ENCODE results near the gene CCDC167. TPM values are rescaled to one million over a fixed set of nuclear protein-coding genes. Genes with fewer than 3 reads are reported as not detected.

CCDC167 gene
- total RNA-seq, 2 donors from 2014 or later: 46.0 to 54.8 TPM

GRCh38 chr6:37486121-37486839 lies 13.4 kb downstream of the CCDC167 start:
- ATAC-seq: no peak
- H3K27me3 Mint-ChIP-seq: no peaks in the 10 kb centered on the region
- DNase-seq (ENCODE audit: low spot score): peak; percentile 8
- H3K4me3 Mint-ChIP-seq: no peak overlapping the region
- H3K36me3 Mint-ChIP-seq: peaks cover 5% of the 10 kb centered on the region
- no peak overlapping the region for H3K27ac Mint-ChIP-seq
- H3K4me1 Mint-ChIP-seq (ENCODE audit: low read depth in 2 of 2): peaks cover 22 to 24% of the 10 kb centered on the region in 2 donors
- no peaks in the 10 kb centered on the region for H3K9me3 Mint-ChIP-seq

- DNase-seq (ENCODE audit: low spot score) (peak; percentile 54), ATAC-seq (no peak)
- no peak overlapping the region for H3K4me3 Mint-ChIP-seq
- H3K4me1 Mint-ChIP-seq (ENCODE audit: low read depth in 2 of 2): peaks cover 20 to 22% of the 10 kb centered on the region in 2 donors
- H3K27ac Mint-ChIP-seq: no peak overlapping the region
- H3K36me3 Mint-ChIP-seq: peaks cover 5% of the 10 kb centered on the region
- H3K27me3 Mint-ChIP-seq: no peaks in the 10 kb centered on the region
- H3K9me3 Mint-ChIP-seq: no peaks in the 10 kb centered on the region
Observed at GRCh38 chr6:37485291-37485702, 14.4 kb downstream of the CCDC167 start.

- H3K36me3 Mint-ChIP-seq: peaks cover 5% of the 10 kb centered on the region
- ATAC-seq (no peak), DNase-seq (ENCODE audit: low spot score) (peak; percentile 41)
- H3K4me3 Mint-ChIP-seq: no peak overlapping the region
- peaks cover 14 to 17% of the 10 kb centered on the region in 2 donors for H3K4me1 Mint-ChIP-seq (ENCODE audit: low read depth in 2 of 2)
- H3K27me3 Mint-ChIP-seq: no peaks in the 10 kb centered on the region
- H3K27ac Mint-ChIP-seq: no peak overlapping the region
- H3K9me3 Mint-ChIP-seq: no peaks in the 10 kb centered on the region
Observed at GRCh38 chr6:37484786-37485170, 14.9 kb downstream of the CCDC167 start.

- H3K4me1 Mint-ChIP-seq (ENCODE audit: low read depth in 2 of 2): peaks cover 12 to 13% of the 10 kb centered on the region in 2 donors
- H3K27me3 Mint-ChIP-seq: no peaks in the 10 kb centered on the region
- DNase-seq (ENCODE audit: low spot score) (peak; percentile 67), ATAC-seq (peak; percentile 76 to 81)
- H3K4me3 Mint-ChIP-seq: no peak overlapping the region
- H3K36me3 Mint-ChIP-seq: peaks cover 5% of the 10 kb centered on the region
- no peaks in the 10 kb centered on the region for H3K9me3 Mint-ChIP-seq
- no peak overlapping the region for H3K27ac Mint-ChIP-seq
Observed at GRCh38 chr6:37483917-37484785, 15.5 kb downstream of the CCDC167 start.

GRCh38 chr6:37483252-37483901 lies 16.3 kb downstream of the CCDC167 start:
- Mint-ChIP-seq H3K4me3 (no peak overlapping the region), H3K27me3 (no peaks in the 10 kb centered on the region), H3K27ac (peak overlapping the region in 1 of 2 donors; percentile 39), H3K4me1 (ENCODE audit: low read depth in 2 of 2) (peaks cover 6 to 7% of the 10 kb centered on the region in 2 donors), H3K36me3 (peaks cover 5% of the 10 kb centered on the region), H3K9me3 (no peaks in the 10 kb centered on the region)
- DNase-seq (ENCODE audit: low spot score) (no peak), ATAC-seq (no peak)

GRCh38 chr6:37482606-37483251 lies 17.0 kb downstream of the CCDC167 start:
- peak; percentile 31 for DNase-seq (ENCODE audit: low spot score)
- no peaks in the 10 kb centered on the region for H3K9me3 Mint-ChIP-seq
- no peaks in the 10 kb centered on the region for H3K27me3 Mint-ChIP-seq
- H3K4me1 Mint-ChIP-seq (ENCODE audit: low read depth in 2 of 2): peaks cover 0 to under 1% of the 10 kb centered on the region in 2 donors
- H3K27ac Mint-ChIP-seq: peak overlapping the region in 1 of 2 donors; percentile 39
- no peak for ATAC-seq
- no peak overlapping the region for H3K4me3 Mint-ChIP-seq
- peaks cover 5% of the 10 kb centered on the region for H3K36me3 Mint-ChIP-seq

GRCh38 chr6:37481711-37482605 lies 17.7 kb downstream of the CCDC167 start:
- Mint-ChIP-seq H3K4me3 (no peak overlapping the region), H3K9me3 (no peaks in the 10 kb centered on the region), H3K4me1 (ENCODE audit: low read depth in 2 of 2) (no peaks in the 10 kb centered on the region), H3K36me3 (peaks cover 5% of the 10 kb centered on the region), H3K27ac (peak overlapping the region in 1 of 2 donors; percentile 39), H3K27me3 (no peaks in the 10 kb centered on the region)
- ATAC-seq (no peak), DNase-seq (ENCODE audit: low spot score) (no peak)

- no peak for DNase-seq (ENCODE audit: low spot score)
- Mint-ChIP-seq H3K4me3 (no peak overlapping the region), H3K9me3 (no peaks in the 10 kb centered on the region), H3K27me3 (no peaks in the 10 kb centered on the region), H3K27ac (no peak overlapping the region), H3K4me1 (ENCODE audit: low read depth in 2 of 2) (no peaks in the 10 kb centered on the region), H3K36me3 (peaks cover 11% of the 10 kb centered on the region)
- no peak for ATAC-seq
Observed at GRCh38 chr6:37480951-37481534, 18.6 kb downstream of the CCDC167 start.

- Mint-ChIP-seq H3K4me1 (ENCODE audit: low read depth in 2 of 2) (no peaks in the 10 kb centered on the region), H3K27ac (no peak overlapping the region), H3K36me3 (peaks cover 15% of the 10 kb centered on the region), H3K9me3 (no peaks in the 10 kb centered on the region), H3K4me3 (no peak overlapping the region), H3K27me3 (no peaks in the 10 kb centered on the region)
- ATAC-seq (no peak), DNase-seq (ENCODE audit: low spot score) (no peak)
Observed at GRCh38 chr6:37480118-37480736, 19.5 kb downstream of the CCDC167 start.

GRCh38 chr6:37479266-37479854 lies 20.3 kb downstream of the CCDC167 start:
- DNase-seq (ENCODE audit: low spot score): no peak
- Mint-ChIP-seq H3K4me1 (ENCODE audit: low read depth in 2 of 2) (no peaks in the 10 kb centered on the region), H3K27me3 (no peaks in the 10 kb centered on the region), H3K4me3 (no peak overlapping the region), H3K36me3 (peaks cover 18% of the 10 kb centered on the region), H3K27ac (no peak overlapping the region), H3K9me3 (no peaks in the 10 kb centered on the region)
- ATAC-seq: no peak

- no peak for DNase-seq (ENCODE audit: low spot score)
- no peaks in the 10 kb centered on the region for H3K4me1 Mint-ChIP-seq (ENCODE audit: low read depth in 2 of 2)
- H3K9me3 Mint-ChIP-seq: no peaks in the 10 kb centered on the region
- ATAC-seq: no peak
- no peak overlapping the region for H3K27ac Mint-ChIP-seq
- no peak overlapping the region for H3K4me3 Mint-ChIP-seq
- no peaks in the 10 kb centered on the region for H3K27me3 Mint-ChIP-seq
- peaks cover 24% of the 10 kb centered on the region for H3K36me3 Mint-ChIP-seq
Observed at GRCh38 chr6:37478827-37479226, 20.9 kb downstream of the CCDC167 start.
